Natural killer cell treated with Interleukin-12 subunit alpha and Interleukin-12 subunit beta and Interleukin-15 and Interleukin-18, amount 100 ng/mL, for 72 hours (primary cell): ENCODE data around the gene RANBP17. TPM values are rescaled to one million over a fixed set of nuclear protein-coding genes. Genes with fewer than 3 reads are reported as not detected.
A peak's percentile ranks its signal among the peaks of the same experiment; 100 is the strongest.
"Not testable (repeated sequence)": the region's sequence is repeated elsewhere in the genome, so short reads cannot be mapped to it uniquely, and the experiment has no call there.

ENCODE experiments used
- ATAC-seq, 2 donors: fragments of 150-1000 bp; cut with Tn5 transposase in 1 of 2; sonication (Bioruptor Pico), chemical (Tn5 transposase) in 1 of 2; 2 replicates each; pipeline ENCODE4 v1.10.0; 2021
- DNase-seq: peaks from one replicate; pipeline ENCODE4 v3.0.0; 2022; ENCODE audit warnings: low spot score
- H3K27ac Mint-ChIP-seq, 2 donors: 1 replicate in 1 of 2; 2 replicates in 1 of 2; pipeline ENCODE4 v1.8.0; 2022; ENCODE audit warnings: mixed read lengths in 2 of 2, mild to moderate bottlenecking in 1 of 2, moderate library complexity in 1 of 2
- H3K27me3 Mint-ChIP-seq, 2 donors: 1 replicate in 1 of 2; 2 replicates in 1 of 2; pipeline ENCODE4 v1.8.0; 2022; ENCODE audit warnings: mixed read lengths in 2 of 2
- H3K36me3 Mint-ChIP-seq: one replicate; pipeline ENCODE4 v1.8.0; 2022; ENCODE audit warnings: mixed read lengths
- H3K4me1 Mint-ChIP-seq, 2 donors: 1 replicate in 1 of 2; 2 replicates in 1 of 2; pipeline ENCODE4 v1.8.0; 2022; ENCODE audit warnings: low read depth in 2 of 2, mixed read lengths in 2 of 2, mild to moderate bottlenecking in 1 of 2
- H3K4me3 Mint-ChIP-seq: one replicate; pipeline ENCODE4 v1.8.0; 2022; ENCODE audit warnings: mixed read lengths
- H3K9me3 Mint-ChIP-seq: 2 replicates; pipeline ENCODE4 v1.8.0; 2022; ENCODE audit warnings: mixed read lengths
- total RNA-seq, 2 donors: library from RNA; stranded (reverse); gene quantifications; one replicate each; pipeline ENCODE4 v1.2.3, GENCODE V29; 2022

The RANBP17 gene
- total RNA-seq, 2 donors from 2014 or later, result 6.9 to 8.3 TPM

DNA sequence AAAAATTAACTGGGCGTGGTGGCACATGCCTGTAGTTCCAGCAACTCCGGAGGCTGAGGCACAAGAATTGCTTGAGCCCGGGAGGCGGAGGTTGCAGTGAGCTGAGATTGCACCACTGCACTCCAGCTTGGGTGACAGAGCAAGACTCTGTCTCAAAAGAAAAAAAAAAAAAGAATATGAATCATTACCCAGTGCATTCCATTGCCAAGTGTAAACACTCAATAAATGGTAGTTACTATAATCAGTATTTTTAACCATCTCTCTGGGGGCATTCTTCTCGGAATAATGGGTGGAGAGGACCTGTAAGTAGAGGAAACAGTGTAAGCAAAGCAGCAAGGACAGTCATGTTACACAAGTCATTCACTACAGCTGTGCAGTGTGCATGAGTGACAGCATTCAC, 13.8 kb upstream of the RANBP17 start:
- H3K9me3 Mint-ChIP-seq, result no peaks in the 10 kb centered on the region
- H3K27me3 Mint-ChIP-seq, result peaks cover 16 to 49% of the 10 kb centered on the region in 2 donors
- H3K27ac Mint-ChIP-seq, result no peak overlapping the region
- no peak for DNase-seq
- no peak for ATAC-seq
- no peak overlapping the region for H3K4me3 Mint-ChIP-seq
- H3K36me3 Mint-ChIP-seq, result no peaks in the 10 kb centered on the region
- H3K4me1 Mint-ChIP-seq, result no peaks in the 10 kb centered on the region

DNA sequence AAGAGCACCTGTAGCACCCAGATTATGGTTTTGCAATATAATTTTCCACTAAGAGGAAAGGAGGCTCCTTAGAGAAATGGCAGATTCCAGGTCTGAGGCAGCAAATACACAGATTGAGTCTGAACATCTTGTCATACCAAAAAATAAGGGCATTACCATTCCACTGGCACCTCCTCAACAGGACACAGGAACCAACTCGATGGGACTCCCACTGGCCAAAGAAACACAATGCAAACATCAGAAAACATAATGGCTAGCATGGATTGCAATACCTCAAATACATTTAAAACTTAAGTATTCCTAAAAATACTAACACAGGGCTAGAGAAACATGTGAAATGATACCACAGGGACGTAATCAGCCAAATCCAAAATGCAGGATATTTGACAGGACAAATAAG, 12.4 kb upstream of the RANBP17 start:
- Mint-ChIP-seq H3K36me3 (no peaks in the 10 kb centered on the region), H3K4me3 (no peak overlapping the region), H3K27ac (no peak overlapping the region), H3K9me3 (no peaks in the 10 kb centered on the region), H3K27me3 (peaks cover 18 to 44% of the 10 kb centered on the region in 2 donors), H3K4me1 (no peaks in the 10 kb centered on the region)
- ATAC-seq, result no peak
- no peak for DNase-seq

- Mint-ChIP-seq H3K36me3 (peaks cover 11% of the 10 kb centered on the region), H3K4me1 (no peaks in the 10 kb centered on the region), H3K27me3 (peaks cover 13 to 19% of the 10 kb centered on the region in 2 donors), H3K27ac (no peak overlapping the region), H3K4me3 (no peak overlapping the region), H3K9me3 (no peaks in the 10 kb centered on the region)
- DNase-seq (no peak), ATAC-seq (no peak)
Measured at GRCh38 chr5:170854566-170854965, 7.3 kb upstream of the RANBP17 start.

- ATAC-seq (no peak), DNase-seq (no peak)
- no peak overlapping the region for H3K4me3 Mint-ChIP-seq
- H3K4me1 Mint-ChIP-seq, result peaks cover 6 to 7% of the 10 kb centered on the region in 2 donors
- peaks cover 8 to 23% of the 10 kb centered on the region in 2 donors for H3K27me3 Mint-ChIP-seq
- H3K36me3 Mint-ChIP-seq, result peaks cover 26% of the 10 kb centered on the region
- H3K9me3 Mint-ChIP-seq, result peaks cover 7% of the 10 kb centered on the region
- H3K27ac Mint-ChIP-seq, result no peak overlapping the region
Measured at GRCh38 chr5:170857066-170857465, 4.8 kb upstream of the RANBP17 start.

- no peak for DNase-seq
- H3K27me3 Mint-ChIP-seq, result peaks cover 7 to 20% of the 10 kb centered on the region in 2 donors
- no peak overlapping the region for H3K27ac Mint-ChIP-seq
- H3K4me1 Mint-ChIP-seq, result peaks cover 13 to 15% of the 10 kb centered on the region in 2 donors
- H3K4me3 Mint-ChIP-seq, result peak overlapping the region; percentile 75
- no peak for ATAC-seq
- H3K36me3 Mint-ChIP-seq, result peaks cover 26% of the 10 kb centered on the region
- peaks cover 7% of the 10 kb centered on the region for H3K9me3 Mint-ChIP-seq
Measured at GRCh38 chr5:170860415-170860814, 1.4 kb upstream of the RANBP17 start.

DNA sequence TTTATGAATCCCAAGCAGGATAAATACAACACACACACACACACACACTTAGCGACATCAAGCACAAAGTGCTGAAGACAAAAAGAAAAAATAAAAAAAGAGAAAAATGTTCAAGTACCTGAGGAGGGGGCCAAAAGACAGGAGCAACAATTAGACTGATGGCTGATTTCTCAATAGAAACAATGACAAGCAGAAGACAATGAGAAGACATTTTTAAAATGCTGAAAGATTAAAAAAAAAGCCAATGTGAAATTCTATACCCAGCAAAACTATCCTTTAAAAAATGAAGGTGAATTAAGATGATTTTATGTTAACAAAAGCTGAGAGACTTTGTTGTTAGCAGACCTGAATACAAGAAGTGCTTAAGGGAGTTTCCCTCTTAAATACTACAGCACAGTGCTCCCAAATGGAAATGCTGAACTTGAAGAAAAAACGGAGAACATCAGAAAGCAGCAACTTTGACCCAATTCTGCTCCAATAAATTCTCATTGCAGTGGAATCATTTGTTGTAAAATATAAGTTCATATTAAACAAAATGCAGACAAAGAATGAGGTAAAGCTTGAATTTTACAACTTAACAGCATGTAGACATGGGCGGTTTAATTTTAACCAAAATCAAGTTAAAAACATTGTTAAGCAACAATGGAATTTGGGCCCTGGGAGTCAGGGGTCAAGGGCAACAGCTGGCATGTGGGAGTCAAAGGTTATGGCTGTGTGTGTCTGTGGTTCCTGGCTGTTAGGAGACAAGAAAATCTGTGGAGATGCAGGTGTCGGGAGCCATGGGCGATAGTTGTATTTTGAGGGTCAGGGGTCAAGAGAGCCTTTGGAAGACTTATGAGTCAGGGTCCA, 776 bp upstream of the RANBP17 start:
- ATAC-seq, result no peak
- Mint-ChIP-seq H3K27me3 (peaks cover 7 to 20% of the 10 kb centered on the region in 2 donors), H3K4me3 (peak overlapping the region; percentile 75), H3K9me3 (peaks cover 7% of the 10 kb centered on the region), H3K36me3 (peaks cover 26% of the 10 kb centered on the region), H3K27ac (peak overlapping the region; percentile 10 to 74), H3K4me1 (peaks cover 13 to 15% of the 10 kb centered on the region in 2 donors)
- no peak for DNase-seq

DNA sequence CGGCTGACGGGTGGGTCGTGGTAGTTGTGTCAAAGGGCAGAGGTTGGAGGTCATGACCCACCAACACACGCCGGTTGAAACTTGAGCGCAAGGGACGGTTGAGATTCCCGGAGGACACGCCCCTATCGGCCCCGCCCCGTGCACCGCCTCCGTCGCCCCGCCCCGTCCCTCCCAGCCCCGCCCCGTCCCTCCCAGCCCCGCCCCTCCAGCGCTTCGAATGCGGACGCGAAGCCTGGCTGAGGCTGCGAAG, 226 bp upstream of the RANBP17 start:
- H3K27ac Mint-ChIP-seq, result peak overlapping the region; percentile 10 to 74
- ATAC-seq (no peak), DNase-seq (no peak)
- H3K27me3 Mint-ChIP-seq, result peaks cover 7 to 20% of the 10 kb centered on the region in 2 donors
- H3K36me3 Mint-ChIP-seq, result peaks cover 26% of the 10 kb centered on the region
- H3K9me3 Mint-ChIP-seq, result peaks cover 7% of the 10 kb centered on the region
- peak overlapping the region; percentile 75 for H3K4me3 Mint-ChIP-seq
- peaks cover 13 to 15% of the 10 kb centered on the region in 2 donors for H3K4me1 Mint-ChIP-seq

GRCh38 chr5:170863646-170864045, 1.8 kb downstream of the RANBP17 start:
- Mint-ChIP-seq H3K9me3 (peaks cover 7% of the 10 kb centered on the region), H3K4me1 (peaks cover 13 to 15% of the 10 kb centered on the region in 2 donors), H3K4me3 (no peak overlapping the region), H3K36me3 (peaks cover 24% of the 10 kb centered on the region), H3K27ac (no peak overlapping the region), H3K27me3 (peaks cover 5 to 18% of the 10 kb centered on the region in 2 donors)
- no peak for DNase-seq
- no peak for ATAC-seq

- peaks cover 3 to 9% of the 10 kb centered on the region in 2 donors for H3K27me3 Mint-ChIP-seq
- DNase-seq (no peak), ATAC-seq (no peak)
- H3K9me3 Mint-ChIP-seq, result peaks cover 5% of the 10 kb centered on the region
- no peak overlapping the region for H3K4me3 Mint-ChIP-seq
- H3K4me1 Mint-ChIP-seq, result peaks cover 13 to 15% of the 10 kb centered on the region in 2 donors
- H3K27ac Mint-ChIP-seq, result no peak overlapping the region
- peaks cover 11% of the 10 kb centered on the region for H3K36me3 Mint-ChIP-seq
Measured at GRCh38 chr5:170865622-170866021, 3.8 kb downstream of the RANBP17 start.

- ATAC-seq (no peak), DNase-seq (no peak)
- H3K27me3 Mint-ChIP-seq, result peaks cover 0 to 3% of the 10 kb centered on the region in 2 donors
- H3K9me3 Mint-ChIP-seq, result peaks cover 10% of the 10 kb centered on the region
- H3K4me1 Mint-ChIP-seq, result peaks cover 4% of the 10 kb centered on the region in 2 donors
- H3K27ac Mint-ChIP-seq, result no peak overlapping the region
- peaks cover 7% of the 10 kb centered on the region for H3K36me3 Mint-ChIP-seq
- no peak overlapping the region for H3K4me3 Mint-ChIP-seq
Measured at GRCh38 chr5:170867825-170868224, 6.0 kb downstream of the RANBP17 start.

DNA sequence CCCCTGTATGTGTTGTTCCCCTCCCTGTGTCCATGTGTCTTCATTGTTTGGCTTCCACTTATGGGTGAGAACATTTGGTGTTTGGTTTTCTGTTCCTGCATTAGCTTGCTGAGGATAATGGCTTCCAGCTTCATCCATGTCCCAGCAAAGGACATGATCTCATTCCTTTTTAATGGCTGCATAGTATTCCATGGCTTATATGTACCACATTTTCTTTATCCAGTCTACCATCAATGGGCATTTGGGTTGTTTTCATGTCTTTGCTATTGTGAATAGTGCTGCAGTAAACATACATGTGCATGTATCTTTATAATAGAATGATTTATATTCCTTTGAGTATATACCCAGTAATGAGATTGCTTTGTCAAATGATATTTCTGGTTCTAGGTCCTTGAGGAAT, 8.6 kb downstream of the RANBP17 start:
- not testable (repeated sequence) for H3K4me1 Mint-ChIP-seq, H3K27ac Mint-ChIP-seq, H3K27me3 Mint-ChIP-seq, ATAC-seq, DNase-seq, H3K4me3 Mint-ChIP-seq
- H3K36me3 Mint-ChIP-seq, result peaks cover 13% of the 10 kb centered on the region
- H3K9me3 Mint-ChIP-seq, result peaks cover 24% of the 10 kb centered on the region

DNA sequence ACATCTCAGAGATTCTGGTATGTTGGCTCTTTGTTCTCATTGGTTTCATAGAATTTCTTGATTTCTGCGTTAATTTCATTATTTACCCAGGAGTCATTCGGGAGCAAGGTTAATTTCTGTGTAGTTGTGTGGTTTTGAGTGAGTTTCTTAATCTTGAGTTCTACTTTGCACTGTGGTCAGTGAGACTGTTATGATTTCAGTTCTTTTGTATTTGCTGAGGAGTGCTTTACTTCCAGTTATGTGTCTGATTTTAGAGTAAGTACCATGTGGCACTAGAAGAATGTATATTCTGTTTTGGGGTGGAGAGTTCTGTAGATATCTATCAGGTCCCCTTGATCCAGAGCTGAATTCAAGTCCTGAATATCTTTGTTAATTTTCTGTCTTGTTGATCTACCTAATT, 12.2 kb downstream of the RANBP17 start:
- peaks cover 13% of the 10 kb centered on the region for H3K36me3 Mint-ChIP-seq
- no peak overlapping the region for H3K27ac Mint-ChIP-seq
- H3K4me3 Mint-ChIP-seq, result no peak overlapping the region
- peaks cover 25% of the 10 kb centered on the region for H3K9me3 Mint-ChIP-seq
- peaks cover 0 to 7% of the 10 kb centered on the region in 2 donors for H3K27me3 Mint-ChIP-seq
- H3K4me1 Mint-ChIP-seq, result peaks cover 0 to 8% of the 10 kb centered on the region in 2 donors
- DNase-seq (no peak), ATAC-seq (no peak)

DNA sequence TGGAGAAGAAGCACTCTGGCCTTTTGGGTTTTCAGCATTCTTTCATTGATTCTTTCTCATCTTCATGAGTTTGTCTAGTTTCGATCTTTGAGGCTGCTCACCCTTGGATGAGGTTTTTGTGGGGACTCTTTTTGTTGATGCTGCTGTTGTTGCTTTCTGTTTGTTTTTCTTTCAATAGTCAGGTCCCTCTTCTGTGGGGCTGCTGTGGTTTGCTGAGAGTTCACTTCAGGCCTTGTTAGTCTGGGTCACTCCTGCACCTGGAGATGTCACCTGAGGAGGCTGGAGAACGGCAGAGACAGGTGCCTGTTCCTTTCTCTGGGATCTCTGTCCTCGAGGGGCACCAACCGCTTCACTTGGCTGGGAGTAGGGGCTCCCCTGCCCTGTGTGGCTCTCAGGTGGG, 14.0 kb downstream of the RANBP17 start:
- peaks cover 0 to 8% of the 10 kb centered on the region in 2 donors for H3K4me1 Mint-ChIP-seq
- ATAC-seq, result no peak
- peaks cover 13% of the 10 kb centered on the region for H3K36me3 Mint-ChIP-seq
- no peak overlapping the region for H3K4me3 Mint-ChIP-seq
- no peak overlapping the region for H3K27ac Mint-ChIP-seq
- no peak for DNase-seq
- H3K9me3 Mint-ChIP-seq, result peaks cover 25% of the 10 kb centered on the region
- H3K27me3 Mint-ChIP-seq, result peaks cover 0 to 7% of the 10 kb centered on the region in 2 donors

DNA sequence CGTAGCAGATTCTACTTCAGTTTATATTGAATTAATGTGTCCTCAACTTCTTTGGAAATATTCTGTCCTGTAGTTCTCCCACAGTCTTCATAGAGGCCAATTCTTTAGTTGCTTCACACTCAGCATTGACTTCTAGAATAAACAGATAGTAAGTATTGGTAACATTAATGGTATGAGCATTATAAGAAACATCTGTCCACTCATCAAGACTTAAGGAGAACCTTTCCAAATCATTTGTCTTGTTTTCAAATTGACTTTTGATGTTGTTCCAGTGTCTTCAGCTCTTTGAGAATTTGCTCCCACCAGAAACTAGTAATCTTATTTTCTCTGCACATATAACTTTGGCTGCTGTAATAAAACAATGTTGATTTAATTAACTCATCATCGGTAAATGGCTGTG, 18.3 kb downstream of the RANBP17 start:
- ATAC-seq (no peak), DNase-seq (no peak)
- no peaks in the 10 kb centered on the region for H3K36me3 Mint-ChIP-seq
- no peaks in the 10 kb centered on the region for H3K27me3 Mint-ChIP-seq
- H3K4me3 Mint-ChIP-seq, result no peak overlapping the region
- H3K4me1 Mint-ChIP-seq, result peaks cover 0 to 3% of the 10 kb centered on the region in 2 donors
- H3K9me3 Mint-ChIP-seq, result peaks cover 4% of the 10 kb centered on the region
- H3K27ac Mint-ChIP-seq, result no peak overlapping the region
